Measurements from ENCODE around the gene SHMT1.
"Not testable (repeated sequence)": the region's sequence is repeated elsewhere in the genome, so short reads cannot be mapped to it uniquely, and the experiment has no call there.

SHMT1 gene

DNA sequence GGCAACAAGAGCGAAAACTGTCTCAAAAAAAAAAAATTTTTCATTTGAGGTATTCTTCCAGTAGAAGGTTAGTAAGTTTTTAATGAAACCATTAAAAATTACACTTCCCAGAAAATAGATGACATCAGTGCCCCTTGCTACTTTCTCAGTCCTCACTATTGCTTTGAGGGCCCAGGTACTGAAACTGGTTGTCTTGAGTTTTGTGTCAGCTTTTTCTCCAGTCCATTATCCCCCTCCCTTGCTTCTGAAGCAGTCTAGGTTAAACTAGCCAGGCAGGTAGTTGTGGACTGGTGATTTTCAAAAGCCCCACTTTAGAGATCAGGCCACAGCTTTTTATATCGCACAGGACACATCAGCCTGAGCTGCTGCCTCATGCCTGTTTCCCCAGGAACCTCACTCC lies 37.3 kb downstream of the SHMT1 start:
- no peak for DNase-seq (ENCODE audit: low read depth in 2 of 2)

DNA sequence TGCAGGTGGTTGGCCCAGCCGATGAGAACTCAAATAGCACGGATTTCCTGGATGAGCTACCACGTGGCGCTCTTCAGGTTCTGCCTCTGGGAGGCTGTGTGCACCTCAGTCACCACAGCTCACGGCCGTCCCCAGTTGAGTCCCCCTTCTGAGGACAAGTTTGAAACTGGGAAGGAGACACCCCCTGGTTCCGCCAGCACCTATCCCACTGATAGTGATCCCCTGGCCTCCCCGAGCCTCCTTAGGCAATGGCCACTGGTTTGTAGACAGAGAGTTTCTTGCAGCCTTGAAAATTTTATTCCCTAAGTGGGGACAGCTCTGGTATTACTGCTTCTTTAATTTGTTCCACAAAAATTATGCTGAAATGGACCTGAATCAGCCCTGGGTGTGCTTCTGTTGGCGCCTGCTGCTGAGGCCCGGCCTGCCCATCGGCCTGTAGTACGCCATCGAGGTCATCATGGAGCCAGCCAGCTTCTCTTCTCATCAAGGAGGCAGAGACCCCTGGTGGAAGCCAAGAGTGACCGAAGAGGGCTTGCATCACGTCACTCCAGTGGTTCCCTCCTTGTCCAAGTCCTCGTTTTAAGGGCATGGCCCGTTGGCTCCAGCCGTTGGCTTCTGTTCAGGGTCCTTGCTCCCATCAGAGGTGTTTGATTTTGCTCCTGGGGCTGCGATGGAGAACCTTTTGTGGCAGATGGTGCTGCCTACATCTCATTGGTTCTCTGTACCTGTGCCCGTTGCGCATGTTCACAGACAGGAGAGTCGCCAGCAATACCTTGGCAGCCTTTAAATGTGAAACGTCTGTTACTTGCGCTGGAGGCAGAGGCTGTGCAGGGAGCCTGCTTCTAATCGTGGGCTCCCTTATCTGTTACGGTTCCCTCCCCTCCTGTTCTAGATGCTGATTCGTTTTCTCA lies 39.0 kb downstream of the SHMT1 start:
- DNase-seq (ENCODE audit: low read depth in 2 of 2) = no peak

GRCh38 chr17:18323507-18324139 lies 39.7 kb downstream of the SHMT1 start:
- no peak for DNase-seq (ENCODE audit: low read depth in 2 of 2)

- DNase-seq (ENCODE audit: low read depth in 2 of 2) = no peak
Measured at GRCh38 chr17:18323007-18323406, 40.3 kb downstream of the SHMT1 start.

GRCh38 chr17:18322522-18322921 lies 40.8 kb downstream of the SHMT1 start:
- no peak for DNase-seq (ENCODE audit: low read depth in 2 of 2)

- DNase-seq (ENCODE audit: low read depth in 2 of 2) = no peak
Measured at GRCh38 chr17:18321309-18321708, 42.0 kb downstream of the SHMT1 start.

GRCh38 chr17:18320301-18320700 lies 43.0 kb downstream of the SHMT1 start:
- no peak for DNase-seq (ENCODE audit: low read depth in 2 of 2)

DNA sequence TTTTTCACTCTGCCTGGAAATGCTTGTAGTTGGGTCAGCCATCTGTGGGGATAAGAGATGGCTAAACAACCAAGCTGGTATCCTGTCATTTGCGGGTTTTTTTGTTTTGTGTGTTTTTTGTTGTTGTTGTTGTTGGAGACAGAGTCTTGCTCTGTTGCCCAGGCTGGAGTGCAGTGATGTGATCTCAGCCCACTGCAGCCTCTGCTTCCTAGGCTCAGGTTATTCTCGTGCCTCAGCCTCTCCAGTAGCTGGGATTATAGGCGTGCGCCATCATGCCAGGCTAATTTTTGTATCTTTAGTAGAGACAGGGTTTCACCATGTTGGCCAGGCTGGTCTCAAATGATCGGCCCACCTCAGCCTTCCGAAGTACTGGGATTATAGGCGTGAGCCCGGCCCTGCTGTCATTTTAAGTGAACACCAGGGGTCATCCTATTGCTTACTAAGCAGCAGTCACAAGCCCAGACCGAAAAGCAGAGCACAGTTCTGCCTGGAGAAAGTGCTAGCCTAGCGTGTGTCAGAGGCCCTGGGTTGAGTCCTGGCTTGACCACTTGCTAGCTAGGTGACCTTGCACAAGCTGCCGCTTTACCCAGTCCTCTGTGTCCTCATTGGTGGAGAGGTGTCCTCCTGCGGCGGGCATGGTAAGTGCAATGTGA lies 43.6 kb downstream of the SHMT1 start:
- no peak for DNase-seq (ENCODE audit: low read depth in 2 of 2)

DNA sequence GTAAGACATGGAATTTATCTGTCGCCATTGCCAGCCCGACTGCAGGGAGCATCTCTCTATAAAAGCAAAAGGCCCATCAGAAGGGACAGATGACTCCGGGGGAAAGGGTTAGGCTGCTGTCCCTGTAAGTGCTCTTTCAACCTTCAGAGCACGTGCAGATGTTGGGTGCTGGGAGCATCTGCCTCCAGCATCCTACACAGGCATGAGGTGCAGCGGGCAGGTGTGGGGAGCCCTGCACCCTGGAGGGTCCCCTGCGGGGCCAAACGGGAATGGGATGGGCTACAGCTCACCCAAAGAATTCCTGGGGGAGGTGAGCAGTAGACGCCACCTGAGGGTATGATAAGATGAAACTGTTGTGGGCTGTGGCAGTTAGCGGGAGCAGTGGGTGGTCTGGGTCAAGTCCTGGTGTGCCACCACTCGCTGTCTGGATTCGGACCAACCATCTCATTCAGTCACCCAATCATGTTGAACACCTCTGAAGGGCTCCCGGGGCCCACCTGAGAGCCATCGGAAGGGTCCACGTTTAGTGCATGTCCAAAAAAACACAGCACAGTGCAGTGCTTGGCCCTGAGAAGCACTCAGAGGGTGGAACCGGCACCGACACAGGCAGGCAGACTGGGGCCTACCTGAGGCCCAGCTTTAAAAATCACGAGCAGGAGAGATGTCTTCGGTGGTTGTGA lies 44.4 kb downstream of the SHMT1 start:
- DNase-seq (ENCODE audit: low read depth in 2 of 2) = no peak

DNA sequence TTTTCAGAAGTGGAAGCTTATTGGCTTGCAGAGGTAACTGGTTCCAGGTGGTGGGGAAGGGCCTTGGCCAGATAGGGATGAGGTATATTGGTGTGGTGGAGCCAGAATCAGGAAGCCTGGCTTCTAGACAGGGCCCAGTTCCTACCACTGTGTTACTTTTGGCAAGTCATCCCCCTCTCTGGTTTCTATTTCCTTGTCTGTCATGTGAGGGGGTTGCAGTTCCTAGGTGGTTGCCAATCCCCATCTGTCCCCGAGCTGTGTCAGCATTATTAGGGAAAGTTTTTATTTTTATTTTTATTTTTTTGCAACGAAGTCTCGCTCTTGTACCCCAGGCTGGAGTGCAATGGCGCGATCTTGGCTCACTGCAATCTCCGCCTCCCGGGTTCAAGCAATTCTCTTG lies 45.2 kb downstream of the SHMT1 start:
- DNase-seq (ENCODE audit: low read depth in 2 of 2) = no peak

DNA sequence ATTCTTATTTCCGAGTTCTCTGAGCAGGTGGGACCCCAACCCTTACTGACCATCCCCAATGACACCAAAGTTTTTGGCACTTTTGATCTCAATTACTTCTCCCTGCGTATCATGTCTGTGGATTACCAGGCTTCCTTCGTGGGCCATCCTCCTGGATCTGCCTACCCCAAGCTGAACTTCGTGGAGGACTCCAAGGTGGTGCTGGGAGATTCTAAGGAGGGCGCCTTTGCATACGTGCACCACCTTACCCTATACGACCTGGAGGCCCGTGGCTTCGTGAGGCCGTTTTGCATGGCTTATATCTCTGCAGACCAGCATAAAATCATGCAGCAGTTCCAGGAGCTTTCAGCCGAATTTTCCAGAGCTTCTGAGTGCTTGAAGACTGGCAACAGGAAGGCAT lies 47.4 kb downstream of the SHMT1 start:
- no peak for DNase-seq (ENCODE audit: low read depth in 2 of 2)

- peak in 1 of 2 experiments; percentile 9 for DNase-seq (ENCODE audit: low read depth in 2 of 2)
Measured at GRCh38 chr17:18315562-18315922, 47.8 kb downstream of the SHMT1 start.

DNA sequence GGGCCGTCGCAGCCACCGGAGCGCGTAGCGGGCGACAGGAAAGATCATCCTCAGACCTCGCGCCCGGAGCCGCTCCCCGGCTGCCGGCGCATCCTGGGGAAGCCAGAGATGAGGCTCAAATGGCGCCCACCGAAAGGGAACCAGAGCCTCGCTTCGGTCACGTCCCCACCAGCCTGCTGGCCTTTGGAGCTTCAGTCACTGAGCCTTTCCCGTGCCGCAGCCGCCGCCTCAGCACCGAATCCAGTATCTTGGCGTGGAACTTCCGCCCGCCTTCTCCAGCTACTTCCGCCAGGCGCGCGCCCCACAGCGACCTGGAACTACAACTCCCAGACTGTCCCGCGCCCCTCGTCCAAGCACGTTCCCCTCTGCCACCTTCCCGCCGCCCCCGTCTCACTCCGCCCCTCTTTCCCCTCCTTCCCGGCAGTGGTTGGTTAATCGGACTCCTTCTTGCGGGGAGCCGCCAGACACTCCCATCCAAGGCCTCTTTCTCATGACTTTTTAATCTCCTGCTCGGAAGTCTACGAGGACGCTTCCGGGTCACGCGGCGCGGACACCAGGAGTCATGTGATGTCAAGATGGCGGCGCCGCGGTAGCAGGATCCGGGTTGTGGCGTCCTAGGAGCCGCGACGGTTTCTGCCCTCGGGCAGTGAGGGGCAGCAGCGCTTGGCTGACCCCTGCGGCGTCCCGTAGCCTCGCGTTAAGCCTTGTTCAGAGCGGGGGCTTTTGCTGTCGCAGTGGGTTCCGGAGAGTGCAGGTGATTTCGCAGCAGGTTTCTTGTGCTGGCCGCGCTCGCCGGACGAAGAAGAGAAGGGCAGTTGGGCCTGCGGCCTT lies 48.4 kb downstream of the SHMT1 start, which contains the start of the genes SMCR8 and TOP3A:
Gene SMCR8 (plus strand): TSS at position 563 of the 831 bp plus-strand sequence. CDS start 497 bp downstream, outside the sequence.
Gene TOP3A (minus strand): TSS at position 264 of the 831 bp plus-strand sequence. CDS start 216 bp downstream, at position 48.
- peak; percentile 97 for DNase-seq (ENCODE audit: low read depth in 2 of 2)

DNA sequence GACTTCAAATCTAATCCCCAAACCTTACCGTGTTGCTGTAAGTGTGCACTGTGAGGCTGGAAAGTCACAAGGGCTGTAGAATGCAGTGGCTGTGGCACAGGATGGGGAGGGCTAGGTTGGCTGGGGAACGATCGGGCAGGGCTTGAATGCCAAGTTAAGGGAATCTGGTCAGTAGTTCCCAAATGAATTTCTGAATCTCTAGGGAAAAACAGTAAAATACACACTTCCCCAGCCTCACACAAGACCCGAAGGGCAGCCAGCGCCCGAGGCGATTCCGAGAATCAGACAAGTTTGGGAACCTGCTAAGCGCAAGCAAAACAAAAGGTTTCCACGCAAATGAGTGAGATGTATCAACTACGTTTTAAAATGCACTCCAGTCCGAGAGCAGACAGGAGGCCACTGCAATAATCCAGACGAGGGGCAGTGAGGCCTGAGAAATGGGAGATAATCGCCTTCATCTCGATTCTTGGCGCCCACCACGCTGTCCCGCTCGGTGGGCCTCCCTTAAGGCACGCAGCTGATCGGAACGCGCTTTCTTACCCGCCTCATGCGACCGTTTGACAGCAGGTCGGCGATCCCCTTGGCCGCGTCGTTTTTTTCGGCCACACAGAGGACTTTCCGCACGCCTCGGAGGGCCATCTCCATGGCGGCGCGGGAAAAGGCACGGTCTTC lies 49.2 kb downstream of the SHMT1 start:
- DNase-seq (ENCODE audit: low read depth in 2 of 2) = no peak

GRCh38 chr17:18309202-18309601 lies 54.1 kb downstream of the SHMT1 start:
- no peak for DNase-seq (ENCODE audit: low read depth in 2 of 2)

GRCh38 chr17:18303206-18303605 lies 60.1 kb downstream of the SHMT1 start:
- DNase-seq (ENCODE audit: low read depth in 2 of 2) = not testable (repeated sequence)

- DNase-seq (ENCODE audit: low read depth in 2 of 2) = no peak
Measured at GRCh38 chr17:18300725-18301480, 62.4 kb downstream of the SHMT1 start.

- DNase-seq (ENCODE audit: low read depth in 2 of 2) = not testable (repeated sequence)
Measured at GRCh38 chr17:18298061-18298460, 65.3 kb downstream of the SHMT1 start.

DNA sequence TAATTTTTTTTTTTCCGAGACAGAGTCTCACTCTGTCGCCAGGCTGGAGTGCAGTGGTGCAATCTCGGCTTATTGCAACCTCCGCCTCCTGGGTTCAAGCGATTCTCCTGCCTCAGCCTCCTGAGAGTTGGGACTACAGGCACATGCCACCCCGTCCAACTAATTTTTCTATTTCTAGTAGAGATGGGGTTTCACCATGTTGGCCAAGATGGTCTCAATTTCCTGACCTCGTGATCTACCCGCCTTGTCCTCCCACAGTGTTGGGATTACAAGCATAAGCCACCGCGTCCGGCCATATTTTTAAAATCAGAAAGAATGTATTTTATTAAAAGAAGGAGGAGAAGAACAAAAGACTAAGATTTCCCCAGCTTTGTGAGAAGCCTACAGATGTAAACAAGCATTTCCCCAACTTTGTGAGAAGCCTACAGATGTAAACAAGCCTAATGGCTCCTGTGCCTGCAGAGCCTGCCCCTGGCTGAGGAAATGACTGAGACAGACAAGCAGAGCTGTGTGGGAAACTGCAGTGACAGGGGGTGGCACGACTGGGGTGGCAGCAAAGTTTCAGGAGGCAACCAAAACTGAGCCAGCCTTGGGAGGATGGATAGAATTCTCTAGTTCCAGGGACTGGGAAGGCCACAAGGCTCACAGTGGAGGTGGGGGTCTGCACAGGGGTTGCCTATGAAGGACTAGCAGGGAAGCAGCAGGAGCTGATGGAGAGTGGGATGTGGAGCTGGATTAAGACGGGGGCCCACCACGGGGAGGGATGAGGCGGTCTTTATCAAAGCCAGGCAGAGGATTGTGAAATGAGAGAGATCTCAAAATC lies 71.4 kb downstream of the SHMT1 start:
- DNase-seq (ENCODE audit: low read depth in 2 of 2) = no peak

All from stimulated activated CD4-positive, alpha-beta T cell treated with anti-CD3 and anti-CD28 coated beads, Interleukin-12 subunit alpha, Interleukin-12 subunit beta, amount 100 ng/mL, for 24 hours (primary cell).